ENCODE measurements around the gene ATP8B4. TPM values are rescaled to one million over a fixed set of nuclear protein-coding genes. Genes with fewer than 3 reads are reported as not detected.

Gene ATP8B4
- total RNA-seq, 1 experiment from 2014 or later: not detected

GRCh38 chr15:50116477-50116876 lies 2.6 kb downstream of the ATP8B4 start:
- in situ Hi-C loops (cut with HindIII; ENCODE audit: low pct_unique_long_range_greater_than_20kb, low sequenced_read_pairs) (no loop called here), intact Hi-C loops (cut with micrococcal nuclease; ENCODE audit: unreplicated experiment) (no loop called here)
- Histone ChIP-seq H3K27me3 (ENCODE audit: control insufficient read depth, insufficient read depth, low read length) (no peaks in the 10 kb centered on the region), H3K4me3 (ENCODE audit: low read depth in 2 of 2, low read length in 2 of 2) (no peak overlapping the region), H3K9me3 (ENCODE audit: control insufficient read depth, insufficient read depth, low read depth, low read length) (no peaks in the 10 kb centered on the region), H3K4me1 (ENCODE audit: control insufficient read depth, insufficient read depth, low read length) (no peaks in the 10 kb centered on the region), H3K27ac (ENCODE audit: low read length) (no peak overlapping the region), H3K36me3 (ENCODE audit: control insufficient read depth, insufficient read depth, low read length) (no peaks in the 10 kb centered on the region)
- ChIA-PET POLR2A (no interaction called here), CTCF (interaction anchor here (0.7 kb wide), 1 partner anchor 219 kb away, joined by 3 read pairs; no protein-coding TSS in a partner anchor)
- ATAC-seq (0 out of 2 replicates have a peak, but pooled peaks have one; percentile 48), DNase-seq (ENCODE audit: low read depth, low spot score) (no peak)
- BruUV-seq (replicated peaks): no TSS peak
- TF ChIP-seq SIN3A (IDR thresholded peaks at IDR 0.05; ENCODE audit: borderline replicate concordance, insufficient read depth, low read depth, low read length): no peak
- peak; percentile 65 for TF ChIP-seq CTCF (IDR thresholded peaks at IDR 0.05)
- no peak for TF ChIP-seq POLR2AphosphoS5 (IDR thresholded peaks at IDR 0.05; ENCODE audit: low read depth, low read length)
- no peak for TF ChIP-seq REST (IDR thresholded peaks at IDR 0.05; ENCODE audit: insufficient read depth in 1 of 2, low read depth in 2 of 2, low read length in 1 of 2)
- TF ChIP-seq TCF7L2 (IDR thresholded peaks at IDR 0.05; ENCODE audit: low read depth, low read length): peak; percentile 67

GRCh38 chr15:50113992-50114780 lies 4.8 kb downstream of the ATP8B4 start:
- in situ Hi-C loops (cut with HindIII; ENCODE audit: low pct_unique_long_range_greater_than_20kb, low sequenced_read_pairs): no loop called here
- Histone ChIP-seq H3K27me3 (ENCODE audit: control insufficient read depth, insufficient read depth, low read length) (peaks cover 6% of the 10 kb centered on the region; the same call in 1 of the 2 replicates), H3K4me1 (ENCODE audit: control insufficient read depth, insufficient read depth, low read length) (no peaks in the 10 kb centered on the region), H3K36me3 (ENCODE audit: control insufficient read depth, insufficient read depth, low read length) (no peaks in the 10 kb centered on the region), H3K9me3 (ENCODE audit: control insufficient read depth, insufficient read depth, low read depth, low read length) (no peaks in the 10 kb centered on the region), H3K4me3 (ENCODE audit: low read depth in 2 of 2, low read length in 2 of 2) (no peak overlapping the region), H3K27ac (ENCODE audit: low read length) (no peak overlapping the region)
- BruUV-seq (replicated peaks): no TSS peak
- DNase-seq (ENCODE audit: low read depth, low spot score): no peak
- ATAC-seq: no peak
- TF ChIP-seq CTCF (IDR thresholded peaks at IDR 0.05) (no peak), REST (IDR thresholded peaks at IDR 0.05; ENCODE audit: insufficient read depth in 1 of 2, low read depth in 2 of 2, low read length in 1 of 2) (no peak), TCF7L2 (IDR thresholded peaks at IDR 0.05; ENCODE audit: low read depth, low read length) (no peak), SIN3A (IDR thresholded peaks at IDR 0.05; ENCODE audit: borderline replicate concordance, insufficient read depth, low read depth, low read length) (no peak), POLR2AphosphoS5 (IDR thresholded peaks at IDR 0.05; ENCODE audit: low read depth, low read length) (no peak)
- intact Hi-C loops (cut with micrococcal nuclease; ENCODE audit: unreplicated experiment): no loop called here
- ChIA-PET CTCF (no interaction called here), POLR2A (interaction anchor here (0.6 kb wide), 1 partner anchor 133 kb away, joined by 4 read pairs; no protein-coding TSS in a partner anchor)

Data from Panc1 (cell line).